Upper lobe of left lung (tissue), 6 donors: ENCODE measurements around the gene IL3RA. TPM values are rescaled to one million over a fixed set of nuclear protein-coding genes. Genes with fewer than 3 reads are reported as not detected.
"Not testable (repeated sequence)": the region's sequence is repeated elsewhere in the genome, so short reads cannot be mapped to it uniquely, and the experiment has no call there.

Experiments used
- ATAC-seq, 2 donors: fragments of 200-7000 bp; cut with Tn5 transposase; one replicate each; pipeline ENCODE4 v1.9.1; 2022; ENCODE audit warnings: mild to moderate bottlenecking in 2 of 2, moderate library complexity in 2 of 2; ENCODE audit not compliant: low FRiP score in 2 of 2
- DNase-seq, 2 donors: peaks; one replicate each; pipeline ENCODE4 v3.0.0-alpha.2; 2019 to 2020
- H3K27ac ChIP-seq, 4 donors: fragments of 200-600 bp; sonication (generic); one replicate each; pipeline ENCODE4 v1.5.1; 2016 to 2019
- H3K27me3 ChIP-seq, 4 donors: fragments of 200-600 bp; sonication (generic); one replicate each; pipeline ENCODE4 v1.5.1; 2017 to 2019
- H3K36me3 ChIP-seq, 4 donors: fragments of 200-600 bp; sonication (generic); one replicate each; pipeline ENCODE4 v1.5.1; 2016 to 2019
- H3K4me1 ChIP-seq, 4 donors: fragments of 200-600 bp; sonication (generic); one replicate each; pipeline ENCODE4 v1.5.1; 2018 to 2019
- H3K4me3 ChIP-seq, 4 donors: fragments of 200-600 bp; sonication (generic); one replicate each; pipeline ENCODE4 v1.5.1; 2017 to 2019; ENCODE audit warnings: mild to moderate bottlenecking in 2 of 4, moderate library complexity in 1 of 4
- H3K9me3 ChIP-seq, 4 donors: fragments of 200-600 bp; sonication (generic); one replicate each; pipeline ENCODE4 v1.5.1; 2018 to 2019
- EP300 ChIP-seq, 4 donors: sonication (generic); formaldehyde crosslinking; IDR thresholded peaks; one replicate each; pipeline ENCODE4 v1.5.1; 2017; ENCODE audit warnings: antibody characterized with exemption in 4 of 4, control low read depth in 2 of 4
- POLR2A ChIP-seq, 4 donors: fragments of 450-650 bp; IDR thresholded peaks; one replicate each; pipeline ENCODE4 v1.5.1; 2016 to 2017; ENCODE audit warnings: antibody characterized with exemption in 4 of 4, mild to moderate bottlenecking in 2 of 4
- POLR2AphosphoS5 ChIP-seq, 2 donors: sonication (generic); formaldehyde crosslinking; IDR thresholded peaks; one replicate each; pipeline ENCODE4 v1.5.1; 2017; ENCODE audit warnings: antibody characterized with exemption in 2 of 2
- WGBS, 2 donors: methylation state at CpG; one replicate each; pipeline ENCODE4 v1.1.5; 2017 to 2018; 5-methylcytosine and 5-hydroxymethylcytosine counted together
- small RNA-seq, 4 donors: library from RNA; depleted of rRNA; stranded (forward); fragments of <200 nt; gene quantifications; one replicate each; pipeline ENCODE3, GENCODE V24; 2016
- total RNA-seq, 6 donors: library from RNA; depleted of rRNA in 4 of 6; stranded (reverse); fragments of >200 nt in 4 of 6; gene quantifications; one replicate each; pipeline versions ENCODE4 v1.1.0 to v1.2.1, GENCODE V29; 2016 to 2021
- TF ChIP-seq, protein P1 (sequence below), 6 experiments: fragments of 450-650 bp in 4 of 6; fragments of 200-600 bp in 2 of 6; sonication (generic) in 2 of 6; IDR thresholded peaks; one replicate each; pipeline ENCODE4 v1.5.1; 2016 to 2019; ENCODE audit warnings: antibody characterized with exemption in 6 of 6
- donor health status: DM: no; HTN: no; CAD: no; lungs with moderate emphysema.
- donor health status: DM: no; HTN: yes; CAD: no; lungs with severe emphysema.

Gene IL3RA
- total RNA-seq, 6 donors from 2014 or later = 8.8 to 62.3 (median 31.9) TPM

DNA sequence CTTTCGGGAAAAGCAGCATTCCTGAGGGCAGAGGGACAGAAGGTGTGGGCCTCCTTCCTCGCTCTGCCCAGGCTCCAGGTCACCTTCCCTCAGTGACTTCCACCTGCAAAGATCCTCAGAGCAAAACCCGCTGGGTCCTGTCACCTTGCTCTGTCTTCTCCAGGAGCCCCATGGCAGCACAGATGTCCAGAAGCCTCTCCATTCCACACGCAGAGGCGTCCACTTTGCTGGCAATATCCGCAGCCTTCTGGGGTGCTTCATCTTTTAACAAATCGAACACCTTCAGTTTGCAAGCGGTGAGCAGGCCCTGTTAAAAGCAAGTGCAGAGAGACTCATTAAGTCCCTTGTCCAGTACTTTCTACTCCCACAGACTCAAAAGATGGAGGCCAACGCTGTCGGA is 88.8 kb downstream of the IL3RA start:
- TF ChIP-seq POLR2A (IDR thresholded peaks at IDR 0.05) (no peak), POLR2AphosphoS5 (IDR thresholded peaks at IDR 0.05) (no peak), EP300 (IDR thresholded peaks at IDR 0.05) (no peak)
- TF ChIP-seq, protein P1, sequence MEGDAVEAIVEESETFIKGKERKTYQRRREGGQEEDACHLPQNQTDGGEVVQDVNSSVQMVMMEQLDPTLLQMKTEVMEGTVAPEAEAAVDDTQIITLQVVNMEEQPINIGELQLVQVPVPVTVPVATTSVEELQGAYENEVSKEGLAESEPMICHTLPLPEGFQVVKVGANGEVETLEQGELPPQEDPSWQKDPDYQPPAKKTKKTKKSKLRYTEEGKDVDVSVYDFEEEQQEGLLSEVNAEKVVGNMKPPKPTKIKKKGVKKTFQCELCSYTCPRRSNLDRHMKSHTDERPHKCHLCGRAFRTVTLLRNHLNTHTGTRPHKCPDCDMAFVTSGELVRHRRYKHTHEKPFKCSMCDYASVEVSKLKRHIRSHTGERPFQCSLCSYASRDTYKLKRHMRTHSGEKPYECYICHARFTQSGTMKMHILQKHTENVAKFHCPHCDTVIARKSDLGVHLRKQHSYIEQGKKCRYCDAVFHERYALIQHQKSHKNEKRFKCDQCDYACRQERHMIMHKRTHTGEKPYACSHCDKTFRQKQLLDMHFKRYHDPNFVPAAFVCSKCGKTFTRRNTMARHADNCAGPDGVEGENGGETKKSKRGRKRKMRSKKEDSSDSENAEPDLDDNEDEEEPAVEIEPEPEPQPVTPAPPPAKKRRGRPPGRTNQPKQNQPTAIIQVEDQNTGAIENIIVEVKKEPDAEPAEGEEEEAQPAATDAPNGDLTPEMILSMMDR (IDR thresholded peaks at IDR 0.05) = no peak
- H3K4me1 ChIP-seq = no peaks in the 10 kb centered on the region
- H3K36me3 ChIP-seq = peaks cover 4 to 49% (median 24%) of the 10 kb centered on the region in 4 donors
- H3K4me3 ChIP-seq = no peak overlapping the region
- peaks cover 0 to 12% (median 8%) of the 10 kb centered on the region in 4 donors for H3K9me3 ChIP-seq
- DNase-seq (no peak), ATAC-seq (no peak)
- H3K27ac ChIP-seq = no peak overlapping the region
- H3K27me3 ChIP-seq = no peaks in the 10 kb centered on the region
- 79 to 80% methylated on average over 10 of the region's 10 CpGs for WGBS, 2 donors

DNA sequence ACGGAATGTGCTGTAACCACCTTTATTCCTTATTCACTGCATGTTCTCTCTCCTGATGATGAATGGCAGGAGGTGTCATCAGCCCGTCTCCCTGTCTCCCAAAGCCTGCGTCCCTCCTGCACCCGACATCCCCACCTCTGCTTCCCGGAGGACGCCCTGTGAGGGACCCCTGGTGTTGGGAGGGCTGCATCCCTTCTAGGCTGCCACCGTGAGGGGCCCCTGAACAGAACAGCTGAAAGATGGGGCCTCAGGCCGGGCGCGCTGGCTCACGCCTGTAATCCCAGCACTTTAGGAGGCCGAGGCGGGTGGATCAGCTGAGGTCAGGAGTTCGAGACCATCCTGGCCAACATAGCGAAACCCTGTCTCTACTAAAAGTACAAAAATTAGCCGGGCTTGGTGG is 89.7 kb downstream of the IL3RA start:
- ATAC-seq, H3K27me3 ChIP-seq, H3K27ac ChIP-seq, DNase-seq, H3K4me1 ChIP-seq, H3K4me3 ChIP-seq: not testable (repeated sequence)
- WGBS, 2 donors = 87 to 90% methylated on average over 13 to 16 of the region's 16 CpGs
- Histone ChIP-seq H3K9me3 (peaks cover 0 to 12% (median 8%) of the 10 kb centered on the region in 4 donors), H3K36me3 (peaks cover 4 to 45% (median 21%) of the 10 kb centered on the region in 4 donors)

DNA sequence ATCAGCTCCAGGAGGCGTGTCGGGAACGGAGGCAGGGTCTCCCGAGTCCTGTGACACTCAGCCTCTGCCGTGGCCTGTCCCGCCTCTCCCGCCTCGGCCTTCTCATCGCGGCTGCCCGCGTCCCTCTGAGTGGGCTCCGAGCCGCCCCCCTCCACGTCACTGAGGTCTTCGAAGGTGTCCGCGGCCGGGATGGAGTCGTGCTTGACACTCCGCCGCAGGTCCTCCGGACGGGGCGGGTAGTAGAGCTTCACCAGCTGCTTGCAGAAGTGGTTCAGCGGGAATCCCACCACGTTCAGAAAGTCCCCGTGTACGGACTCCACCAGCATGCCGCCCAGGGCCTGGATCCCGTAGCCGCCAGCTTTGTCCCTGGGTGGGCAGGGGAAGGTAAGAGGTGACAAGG is 91.2 kb downstream of the IL3RA start:
- Histone ChIP-seq H3K4me3 (no peak overlapping the region), H3K36me3 (peaks cover 4 to 38% (median 20%) of the 10 kb centered on the region in 4 donors), H3K9me3 (peaks cover 0 to 2% (median under 1%) of the 10 kb centered on the region in 4 donors), H3K4me1 (no peaks in the 10 kb centered on the region), H3K27ac (no peak overlapping the region), H3K27me3 (no peaks in the 10 kb centered on the region)
- peak in 1 of 2 donors; percentile 34 for ATAC-seq
- peak in 1 of 2 donors; percentile 82 for DNase-seq
- no peak for TF ChIP-seq POLR2A (IDR thresholded peaks at IDR 0.05)
- TF ChIP-seq, protein P1 (IDR thresholded peaks at IDR 0.05) = no peak
- no peak for TF ChIP-seq EP300 (IDR thresholded peaks at IDR 0.05)
- TF ChIP-seq POLR2AphosphoS5 (IDR thresholded peaks at IDR 0.05) = no peak
- 93 to 95% methylated on average over 32 of the region's 32 CpGs for WGBS, 2 donors

DNA sequence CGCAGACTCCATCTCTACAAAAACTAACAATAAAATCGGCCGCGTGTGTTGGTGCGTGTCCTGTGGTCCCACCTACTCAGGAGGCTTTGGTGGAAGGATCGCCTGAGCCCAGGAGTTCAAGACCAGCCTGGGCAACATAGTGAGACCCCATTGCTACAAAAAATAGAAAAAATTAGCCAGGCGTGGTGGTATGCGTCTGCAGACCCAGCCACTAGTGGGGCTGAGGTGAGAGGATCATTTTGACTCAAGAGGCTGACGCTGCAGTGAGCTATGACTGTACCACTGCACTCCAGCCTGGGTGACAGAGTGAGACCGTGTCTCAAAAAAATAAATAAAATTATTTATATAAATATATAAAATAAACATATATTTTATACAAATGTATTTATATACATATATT is 93.9 kb downstream of the IL3RA start:
- no peaks in the 10 kb centered on the region for H3K27me3 ChIP-seq
- DNase-seq = no peak
- no peaks in the 10 kb centered on the region for H3K9me3 ChIP-seq
- H3K4me1 ChIP-seq = no peaks in the 10 kb centered on the region
- WGBS, 2 donors = 94 to 99% methylated on average over 10 of the region's 10 CpGs
- H3K36me3 ChIP-seq = peaks cover 2 to 42% (median 26%) of the 10 kb centered on the region in 4 donors
- H3K27ac ChIP-seq = no peak overlapping the region
- no peak overlapping the region for H3K4me3 ChIP-seq
- no peak for ATAC-seq
- TF ChIP-seq EP300 (IDR thresholded peaks at IDR 0.05) = no peak
- TF ChIP-seq, protein P1 (IDR thresholded peaks at IDR 0.05) = no peak
- no peak for TF ChIP-seq POLR2AphosphoS5 (IDR thresholded peaks at IDR 0.05)
- no peak for TF ChIP-seq POLR2A (IDR thresholded peaks at IDR 0.05)

Small RNA genes lying within 50 kb of the gene (small RNA-seq; reads per million reads assigned to genes)
- gene MIR3690 (0 reads per million in 4 donors), gene RNA5SP498 (0 to 0.11 (median 0) reads per million in 4 donors)

Other genes with a start within 250 kb of the IL3RA start
- gene CRLF2, start 124.1 kb upstream of the IL3RA start, total RNA-seq = 1 to 10 TPM in 2 of 6 donors, under 1 TPM in 2, not detected in 2; 0.44 to 1.6 (median 0.76) TPM
- 10 to 100 TPM; 13.6 to 55.5 (median 38.9) TPM for gene CSF2RA, start 68.0 kb upstream of the IL3RA start, total RNA-seq
- 100 to 1,000 TPM; 158 to 460 (median 285) TPM for gene SLC25A6, start 55.3 kb downstream of the IL3RA start, total RNA-seq
- gene ASMTL, start 116.1 kb downstream of the IL3RA start, total RNA-seq = 10 to 100 TPM; 11.0 to 28.3 (median 23.2) TPM
- 1 to 10 TPM; 1.7 to 4.4 (median 3.3) TPM for gene P2RY8, start 200.4 kb downstream of the IL3RA start, total RNA-seq